GM12801 (cell line): Measurements from ENCODE around the gene NECAB2.

Experiments
- CTCF ChIP-seq: IDR thresholded peaks from one replicate; pipeline ENCODE4 v1.5.1; 2011; ENCODE audit warnings: control low read depth; ENCODE audit not compliant: insufficient read length; ENCODE audit errors: extremely low read depth

The NECAB2 gene

GRCh38 chr16:84007520-84007919 is 39.5 kb downstream of the NECAB2 start:
- no peak for TF ChIP-seq CTCF

- no peak for TF ChIP-seq CTCF
Measured at GRCh38 chr16:84007965-84008364, 39.9 kb downstream of the NECAB2 start.

- TF ChIP-seq CTCF: no peak
Measured at GRCh38 chr16:84009282-84009681, 41.2 kb downstream of the NECAB2 start.

GRCh38 chr16:84013787-84014569 is 45.9 kb downstream of the NECAB2 start:
- TF ChIP-seq CTCF: no peak

DNA sequence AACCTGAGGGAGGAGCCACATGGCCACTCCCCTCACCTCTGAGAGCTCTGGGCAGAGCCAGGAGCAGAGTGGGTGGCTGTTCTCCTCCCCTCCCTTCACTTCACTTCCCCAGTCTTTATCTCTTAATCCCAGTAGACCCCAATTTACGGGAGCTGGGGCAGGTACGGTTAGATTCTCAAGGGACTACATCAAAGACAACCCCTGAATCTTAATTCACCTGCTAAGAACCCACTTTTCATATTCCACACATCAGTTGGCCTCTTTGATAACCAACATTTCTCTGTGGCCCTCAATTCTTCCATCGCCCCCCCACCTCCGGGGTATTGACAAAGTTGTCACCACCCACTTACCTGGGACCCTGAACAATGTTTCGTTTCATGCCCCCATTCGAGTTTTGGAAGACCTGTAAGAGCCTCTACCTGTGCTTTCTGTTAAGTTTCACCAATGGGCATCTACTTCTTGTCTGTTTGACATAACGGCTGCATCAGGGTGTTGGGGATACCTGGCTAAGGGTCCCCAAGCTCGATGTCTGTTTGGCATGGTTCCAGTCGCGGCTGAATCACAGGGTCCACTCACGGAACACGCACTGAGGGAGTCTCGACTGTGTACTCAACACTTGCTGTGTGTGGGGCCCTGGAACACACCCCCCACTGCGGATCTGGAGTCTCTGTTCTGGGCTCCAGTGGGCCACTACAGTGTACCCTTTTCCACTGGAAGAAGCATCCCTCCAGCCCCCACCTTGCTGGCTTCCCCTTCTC is 46.7 kb downstream of the NECAB2 start:
- TF ChIP-seq CTCF: no peak

- TF ChIP-seq CTCF: no peak
Measured at GRCh38 chr16:84015399-84015798, 47.4 kb downstream of the NECAB2 start.

GRCh38 chr16:84016477-84016876 is 48.4 kb downstream of the NECAB2 start:
- TF ChIP-seq CTCF: no peak
